Ovary (tissue), 3 donors: ENCODE results near the gene ATPAF1.

Experiments used
- EP300 ChIP-seq: sonication (generic); formaldehyde crosslinking; IDR thresholded peaks from one replicate; pipeline ENCODE4 v1.6.1; 2017; ENCODE audit warnings: antibody characterized with exemption
- POLR2A ChIP-seq: fragments of 450-650 bp; IDR thresholded peaks from one replicate; pipeline ENCODE4 v1.6.1; 2017; ENCODE audit warnings: antibody characterized with exemption, mild to moderate bottlenecking, moderate library complexity
- TF ChIP-seq, protein P1 (sequence below), 3 donors: fragments of 450-650 bp in 2 of 3; fragments of 200-600 bp in 1 of 3; IDR thresholded peaks; one replicate each; pipeline versions ENCODE4 v1.5.1 to v1.8.0; 2016 to 2022; ENCODE audit warnings: antibody characterized with exemption in 3 of 3, mild to moderate bottlenecking in 1 of 3
- donor health status: DM: no; HTN: no; CAD: no.

DNA sequence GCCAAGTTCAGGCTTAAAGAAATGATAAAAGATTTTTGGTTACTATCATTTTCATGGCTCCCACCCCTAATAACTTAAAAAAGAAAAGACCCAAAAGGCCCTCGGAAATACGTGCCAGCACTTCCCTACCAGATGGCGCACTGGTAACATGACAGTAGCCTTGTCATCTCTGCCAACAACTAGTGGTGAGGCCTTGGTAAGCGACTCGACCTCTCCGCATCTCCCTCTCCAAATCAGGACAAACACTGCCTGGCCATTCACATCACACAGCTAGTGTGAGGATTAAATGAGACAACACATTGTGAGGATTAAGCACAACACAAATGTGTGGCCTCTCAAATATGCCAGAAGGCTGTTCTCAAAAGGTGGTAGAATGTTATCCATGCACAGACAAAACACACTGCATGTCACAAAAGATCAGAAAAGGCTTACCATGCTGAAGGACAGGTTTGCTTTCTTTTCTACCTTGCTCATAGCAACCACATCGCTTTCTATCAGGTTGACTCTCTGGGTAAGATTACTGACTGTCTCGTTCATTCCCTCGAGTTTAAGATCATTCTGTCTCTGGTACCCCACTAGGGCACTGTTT, 19.9 kb upstream of the ATPAF1 start:
- TF ChIP-seq, protein P1, sequence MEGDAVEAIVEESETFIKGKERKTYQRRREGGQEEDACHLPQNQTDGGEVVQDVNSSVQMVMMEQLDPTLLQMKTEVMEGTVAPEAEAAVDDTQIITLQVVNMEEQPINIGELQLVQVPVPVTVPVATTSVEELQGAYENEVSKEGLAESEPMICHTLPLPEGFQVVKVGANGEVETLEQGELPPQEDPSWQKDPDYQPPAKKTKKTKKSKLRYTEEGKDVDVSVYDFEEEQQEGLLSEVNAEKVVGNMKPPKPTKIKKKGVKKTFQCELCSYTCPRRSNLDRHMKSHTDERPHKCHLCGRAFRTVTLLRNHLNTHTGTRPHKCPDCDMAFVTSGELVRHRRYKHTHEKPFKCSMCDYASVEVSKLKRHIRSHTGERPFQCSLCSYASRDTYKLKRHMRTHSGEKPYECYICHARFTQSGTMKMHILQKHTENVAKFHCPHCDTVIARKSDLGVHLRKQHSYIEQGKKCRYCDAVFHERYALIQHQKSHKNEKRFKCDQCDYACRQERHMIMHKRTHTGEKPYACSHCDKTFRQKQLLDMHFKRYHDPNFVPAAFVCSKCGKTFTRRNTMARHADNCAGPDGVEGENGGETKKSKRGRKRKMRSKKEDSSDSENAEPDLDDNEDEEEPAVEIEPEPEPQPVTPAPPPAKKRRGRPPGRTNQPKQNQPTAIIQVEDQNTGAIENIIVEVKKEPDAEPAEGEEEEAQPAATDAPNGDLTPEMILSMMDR (IDR thresholded peaks at IDR 0.05) = no peak
- TF ChIP-seq POLR2A (no peak), EP300 (no peak)
